Activated CD8-positive, alpha-beta T cell treated with anti-CD3 and anti-CD28 coated beads for 36 hours (primary cell): Measurements from ENCODE around the gene VPS37D. TPM values are rescaled to one million over a fixed set of nuclear protein-coding genes. Genes with fewer than 3 reads are reported as not detected.
A peak's percentile ranks its signal among the peaks of the same experiment; 100 is the strongest.

Source experiments
- ATAC-seq: fragments of 200-7000 bp; cut with Tn5 transposase; one replicate; pipeline ENCODE4 v1.10.0; 2021; ENCODE audit warnings: mild to moderate bottlenecking, moderate library complexity
- CTCF ChIA-PET: fragments of 350-600 bp; sonication (Branson Sonifier 250); formaldehyde crosslinking; loops from one replicate; lab custom pipeline; 2021; ENCODE audit warnings: antibody characterized with exemption; lab: Charles Lee
- POLR2A ChIA-PET: fragments of 350-600 bp; sonication (Branson Sonifier 250); formaldehyde crosslinking; loops from one replicate; lab custom pipeline; 2021; ENCODE audit warnings: antibody characterized with exemption; lab: Charles Lee
- DNase-seq: peaks from one replicate; pipeline ENCODE4 v3.0.0-alpha.2; 2020
- H3K27ac Mint-ChIP-seq: one replicate; pipeline ENCODE4 v1.8.0; 2021; ENCODE audit warnings: mild to moderate bottlenecking, mixed read lengths
- H3K27me3 Mint-ChIP-seq: one replicate; pipeline ENCODE4 v1.8.0; 2021; ENCODE audit warnings: mixed read lengths
- H3K36me3 Mint-ChIP-seq: one replicate; pipeline ENCODE4 v1.8.0; 2021; ENCODE audit warnings: low read depth, mixed read lengths
- H3K4me1 Mint-ChIP-seq: one replicate; pipeline ENCODE4 v1.8.0; 2021; ENCODE audit warnings: low read depth, mixed read lengths
- H3K4me3 Mint-ChIP-seq: one replicate; pipeline ENCODE4 v1.8.0; 2021; ENCODE audit warnings: mild to moderate bottlenecking, moderate library complexity, mixed read lengths
- H3K9me3 Mint-ChIP-seq: one replicate; pipeline ENCODE4 v1.8.0; 2021; ENCODE audit warnings: mixed read lengths
- intact Hi-C: fragments of 100-400 bp; cut with micrococcal nuclease; formaldehyde crosslinking; loops from one replicate; pipeline ENCODE4 v1.10.0; 2022
- total RNA-seq, 2 experiments: library from RNA; stranded (reverse); gene quantifications; one replicate each; pipeline ENCODE4 v1.2.3, GENCODE V29; 2021
- TF ChIP-seq, protein P1 (sequence below): fragments of 200-600 bp; IDR thresholded peaks from one replicate; pipeline ENCODE4 v1.8.0; 2022; ENCODE audit warnings: antibody characterized with exemption, mild to moderate bottlenecking

The VPS37D gene
- total RNA-seq, 2 experiments from 2014 or later = 0.87 to 1.1 TPM

DNA sequence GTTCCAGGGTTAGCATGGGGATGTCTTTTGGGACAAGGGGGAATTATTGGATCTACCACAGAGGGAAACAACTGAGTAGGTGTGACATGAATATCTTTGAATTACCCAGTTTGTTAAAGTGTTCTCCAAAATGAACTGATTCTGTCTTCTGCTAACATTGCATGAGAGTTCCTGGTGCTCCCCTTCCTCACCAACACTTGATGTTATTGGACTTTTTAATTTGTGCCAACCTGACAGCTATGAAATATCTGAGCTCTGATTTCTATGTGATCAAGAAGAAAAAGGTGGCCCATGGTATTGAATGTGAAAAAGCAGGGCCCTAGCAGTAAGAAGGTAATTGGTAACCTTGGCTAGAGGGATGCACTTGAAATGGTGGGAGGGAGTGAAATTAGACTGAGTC is 4.6 kb upstream of the VPS37D start:
- Mint-ChIP-seq H3K4me1 (peaks cover 6% of the 10 kb centered on the region), H3K27ac (no peak overlapping the region), H3K27me3 (peaks cover 33% of the 10 kb centered on the region), H3K4me3 (no peak overlapping the region), H3K36me3 (no peaks in the 10 kb centered on the region), H3K9me3 (peaks cover 9% of the 10 kb centered on the region)
- ATAC-seq (no peak), DNase-seq (no peak)
- TF ChIP-seq, protein P1, sequence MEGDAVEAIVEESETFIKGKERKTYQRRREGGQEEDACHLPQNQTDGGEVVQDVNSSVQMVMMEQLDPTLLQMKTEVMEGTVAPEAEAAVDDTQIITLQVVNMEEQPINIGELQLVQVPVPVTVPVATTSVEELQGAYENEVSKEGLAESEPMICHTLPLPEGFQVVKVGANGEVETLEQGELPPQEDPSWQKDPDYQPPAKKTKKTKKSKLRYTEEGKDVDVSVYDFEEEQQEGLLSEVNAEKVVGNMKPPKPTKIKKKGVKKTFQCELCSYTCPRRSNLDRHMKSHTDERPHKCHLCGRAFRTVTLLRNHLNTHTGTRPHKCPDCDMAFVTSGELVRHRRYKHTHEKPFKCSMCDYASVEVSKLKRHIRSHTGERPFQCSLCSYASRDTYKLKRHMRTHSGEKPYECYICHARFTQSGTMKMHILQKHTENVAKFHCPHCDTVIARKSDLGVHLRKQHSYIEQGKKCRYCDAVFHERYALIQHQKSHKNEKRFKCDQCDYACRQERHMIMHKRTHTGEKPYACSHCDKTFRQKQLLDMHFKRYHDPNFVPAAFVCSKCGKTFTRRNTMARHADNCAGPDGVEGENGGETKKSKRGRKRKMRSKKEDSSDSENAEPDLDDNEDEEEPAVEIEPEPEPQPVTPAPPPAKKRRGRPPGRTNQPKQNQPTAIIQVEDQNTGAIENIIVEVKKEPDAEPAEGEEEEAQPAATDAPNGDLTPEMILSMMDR = no peak
- CTCF ChIA-PET = interaction anchor here (5.1 kb wide), 1 partner anchor 57 kb away, joined by 29 read pairs; no protein-coding TSS in a partner anchor
- POLR2A ChIA-PET = no interaction called here
- intact Hi-C loops = no loop called here

DNA sequence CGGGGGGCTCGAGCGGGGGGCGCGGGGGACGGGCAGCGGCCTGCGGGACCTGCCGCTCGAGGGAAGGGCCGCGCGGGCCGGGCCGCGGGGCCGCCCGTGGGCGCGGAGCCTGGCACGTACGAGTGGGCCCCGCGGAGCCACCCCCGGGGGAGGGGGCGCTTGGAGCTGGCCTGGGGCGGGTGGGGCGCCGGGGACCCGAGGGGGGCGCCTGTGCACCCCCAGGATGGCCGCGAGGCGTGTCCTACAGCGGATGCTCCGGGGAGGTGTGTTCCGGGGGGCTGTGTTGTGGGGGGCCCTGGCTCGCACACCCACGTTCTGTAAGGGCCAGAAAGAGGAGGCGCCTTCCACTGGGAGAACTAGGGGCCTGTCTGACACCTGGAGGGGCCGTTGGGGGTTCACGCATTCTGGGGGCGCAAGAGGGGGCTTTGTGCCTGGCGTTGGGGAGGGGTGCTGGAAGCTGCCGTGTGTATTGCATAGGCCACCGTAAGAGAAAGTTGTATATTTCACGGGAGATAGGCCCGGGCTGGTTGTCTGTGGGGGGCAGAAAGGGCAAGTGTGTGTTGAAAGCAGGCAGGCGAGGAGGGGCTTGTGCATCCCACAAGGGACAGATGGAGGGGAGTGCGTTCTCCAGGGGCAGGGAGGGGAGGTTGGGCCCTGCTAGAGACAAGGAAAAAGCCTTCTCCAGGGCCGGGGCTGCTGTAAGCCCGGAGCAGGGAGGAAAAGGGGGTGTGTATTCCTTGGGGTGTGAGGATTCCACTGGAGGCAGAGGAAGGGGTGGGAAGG is 663 bp downstream of the VPS37D start:
- ChIA-PET CTCF (interaction anchor here (0.6 to 5.3 kb wide), 18 partner anchors 8 to 81 kb away, joined by 3 to 37 read pairs (median 3); partner anchors contain the start of genes ABHD11, MLXIPL and STX1A), POLR2A (interaction anchor here (0.8 to 1.5 kb wide), 3 partner anchors 15 to 51 kb away, joined by 3 to 4 read pairs (median 4); partner anchors contain the start of genes BUD23, DNAJC30 and STX1A)
- H3K36me3 Mint-ChIP-seq = no peaks in the 10 kb centered on the region
- ATAC-seq (no peak), DNase-seq (no peak)
- H3K9me3 Mint-ChIP-seq = peaks cover under 1% of the 10 kb centered on the region
- H3K4me1 Mint-ChIP-seq = peaks cover 11% of the 10 kb centered on the region
- TF ChIP-seq, protein P1 = no peak
- intact Hi-C loops = loop anchor here (2.0 to 5.0 kb wide), 2 partner anchors 59 to 61 kb away; no protein-coding TSS in a partner anchor
- no peak overlapping the region for H3K27ac Mint-ChIP-seq
- peaks cover 26% of the 10 kb centered on the region for H3K27me3 Mint-ChIP-seq
- peak overlapping the region; percentile 62 for H3K4me3 Mint-ChIP-seq

DNA sequence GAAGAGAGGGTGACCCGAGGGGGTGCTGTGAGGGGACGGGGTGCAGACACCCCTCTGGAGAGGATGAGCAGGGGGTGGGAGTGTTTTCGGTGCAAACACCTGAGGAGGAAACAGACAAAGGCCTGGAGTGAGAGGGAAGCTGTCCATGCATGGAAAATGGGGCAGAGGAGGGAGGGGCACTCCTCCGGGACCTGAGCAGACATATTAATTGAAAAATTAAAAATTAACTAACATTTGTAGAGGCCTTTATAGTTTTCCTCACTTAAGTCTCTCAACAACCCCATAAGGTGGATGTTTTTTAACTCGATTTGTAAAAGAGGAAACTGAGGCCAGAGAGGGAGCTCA is 1.2 kb downstream of the VPS37D start:
- DNase-seq (no peak), ATAC-seq (no peak)
- ChIA-PET POLR2A (interaction anchor here (1.4 to 1.5 kb wide), 2 partner anchors 15 to 51 kb away, joined by 3 to 4 read pairs; partner anchors contain the start of genes BUD23, DNAJC30 and STX1A), CTCF (interaction anchor here (1.3 to 5.3 kb wide), 4 partner anchors 24 to 65 kb away, joined by 3 to 37 read pairs (median 4); no protein-coding TSS in a partner anchor)
- intact Hi-C loops = loop anchor here (2.0 to 5.0 kb wide), 2 partner anchors 58 to 62 kb away; no protein-coding TSS in a partner anchor
- Mint-ChIP-seq H3K27me3 (peaks cover 25% of the 10 kb centered on the region), H3K9me3 (no peaks in the 10 kb centered on the region), H3K4me1 (peaks cover 11% of the 10 kb centered on the region), H3K36me3 (no peaks in the 10 kb centered on the region), H3K27ac (no peak overlapping the region), H3K4me3 (peak overlapping the region; percentile 62)
- TF ChIP-seq, protein P1 = no peak

DNA sequence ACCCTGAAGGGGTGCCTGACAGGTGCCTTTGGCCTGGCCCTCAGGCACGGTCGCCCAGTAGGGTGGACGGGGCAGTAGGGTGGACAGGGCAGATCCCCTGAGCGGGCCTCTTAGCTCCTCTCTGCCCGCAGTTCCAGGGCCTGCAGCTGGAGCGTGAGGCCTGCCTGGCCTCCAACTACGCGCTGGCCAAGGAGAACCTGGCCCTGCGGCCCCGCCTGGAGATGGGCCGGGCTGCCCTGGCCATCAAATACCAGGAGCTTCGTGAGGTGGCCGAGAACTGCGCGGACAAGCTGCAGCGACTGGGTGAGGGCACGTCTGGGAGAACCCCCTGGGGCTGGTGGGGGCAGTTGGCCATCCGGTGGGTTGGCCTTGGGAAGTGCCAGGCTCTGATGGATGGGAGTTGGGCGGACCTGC is 1.7 kb downstream of the VPS37D start:
- Mint-ChIP-seq H3K36me3 (no peaks in the 10 kb centered on the region), H3K4me3 (no peak overlapping the region), H3K27me3 (peaks cover 22% of the 10 kb centered on the region), H3K4me1 (peaks cover 11% of the 10 kb centered on the region), H3K9me3 (no peaks in the 10 kb centered on the region), H3K27ac (no peak overlapping the region)
- DNase-seq (no peak), ATAC-seq (no peak)
- ChIA-PET CTCF (interaction anchor here (5.3 kb wide), 1 partner anchor 62 kb away, joined by 37 read pairs; no protein-coding TSS in a partner anchor), POLR2A (interaction anchor here (1.5 kb wide), 1 partner anchor 14 kb away, joined by 4 read pairs; the partner anchor contains the start of genes BUD23 and DNAJC30)
- TF ChIP-seq, protein P1 = no peak
- intact Hi-C loops = loop anchor here (2.0 to 5.0 kb wide), 2 partner anchors 58 to 62 kb away; no protein-coding TSS in a partner anchor
